Esophagus muscularis mucosa (tissue), 4 donors: ENCODE data around the gene GADD45B. TPM values are rescaled to one million over a fixed set of nuclear protein-coding genes. Genes with fewer than 3 reads are reported as not detected.

Source experiments
- DNase-seq: peaks from one replicate; pipeline ENCODE4 v3.0.0-alpha.2; 2017; ENCODE audit errors: extremely low spot score
- H3K27ac ChIP-seq, 4 donors: fragments of 200-600 bp; sonication (generic); replicated peaks in 1 of 4; 1 replicate in 3 of 4; 2 replicates in 1 of 4; pipeline ENCODE4 v1.5.1; 2016 to 2019; ENCODE audit warnings: mild to moderate bottlenecking in 1 of 4
- H3K27me3 ChIP-seq, 4 donors: fragments of 200-600 bp; sonication (generic); one replicate each; pipeline versions ENCODE4 v1.5.1 to v1.6.0; 2016 to 2019
- H3K36me3 ChIP-seq, 4 donors: fragments of 200-600 bp; sonication (generic); one replicate each; pipeline ENCODE4 v1.5.1; 2016 to 2019
- H3K4me1 ChIP-seq, 4 donors: fragments of 200-600 bp; sonication (generic); one replicate each; pipeline ENCODE4 v1.5.1; 2016 to 2019
- H3K4me3 ChIP-seq, 4 donors: fragments of 200-600 bp; sonication (generic); 1 replicate in 2 of 4; 2 replicates in 2 of 4; pipeline ENCODE4 v1.5.1; 2016 to 2019; ENCODE audit warnings: mild to moderate bottlenecking in 4 of 4, moderate library complexity in 1 of 4
- H3K9me3 ChIP-seq, 4 donors: fragments of 200-600 bp; sonication (generic); 1 replicate in 3 of 4; 2 replicates in 1 of 4; pipeline ENCODE4 v1.5.1; 2016 to 2019
- EP300 ChIP-seq: sonication (generic); formaldehyde crosslinking; IDR thresholded peaks from one replicate; pipeline ENCODE4 v1.6.1; 2017; ENCODE audit warnings: antibody characterized with exemption
- POLR2A ChIP-seq: fragments of 450-650 bp; IDR thresholded peaks from one replicate; pipeline ENCODE4 v1.6.1; 2017; ENCODE audit warnings: antibody characterized with exemption, moderate library complexity, mild to moderate bottlenecking, low read depth
- POLR2AphosphoS5 ChIP-seq, 2 donors: sonication (generic); formaldehyde crosslinking; IDR thresholded peaks; one replicate each; pipeline ENCODE4 v1.6.1; 2017; ENCODE audit warnings: antibody characterized with exemption in 2 of 2
- WGBS: methylation state at CpG from one replicate; pipeline ENCODE4 v1.1.5; 2018; 5-methylcytosine and 5-hydroxymethylcytosine counted together
- intact Hi-C: fragments of 100-400 bp; cut with DNase I; formaldehyde crosslinking; loops from one replicate; pipeline ENCODE4 v1.15.1; 2023
- total RNA-seq, 4 donors: library from RNA; depleted of rRNA; stranded (reverse); fragments of >200 nt; gene quantifications; one replicate each; pipeline versions ENCODE4 v1.1.0 to v1.2.1, GENCODE V29; 2016
- TF ChIP-seq, protein P1 (sequence below), 3 experiments: fragments of 200-600 bp in 2 of 3; fragments of 450-650 bp in 1 of 3; sonication (generic) in 2 of 3; IDR thresholded peaks; one replicate each; pipeline ENCODE4 v1.5.1; 2017 to 2019; ENCODE audit warnings: antibody characterized with exemption in 3 of 3, mild to moderate bottlenecking in 2 of 3, moderate library complexity in 1 of 3

GADD45B gene
- total RNA-seq, 4 donors from 2014 or later = 56.5 to 793 (median 90.5) TPM

GRCh38 chr19:2436384-2436783 lies 39.5 kb upstream of the GADD45B start:
- no peaks in the 10 kb centered on the region for H3K27me3 ChIP-seq
- intact Hi-C loops = no loop called here
- WGBS = 95% methylated on average over 39 of the region's 39 CpGs
- H3K4me1 ChIP-seq = no peaks in the 10 kb centered on the region
- peaks cover 12 to 65% (median 58%) of the 10 kb centered on the region in 4 donors for H3K36me3 ChIP-seq
- DNase-seq = no peak
- TF ChIP-seq EP300 = no peak
- no peak for TF ChIP-seq POLR2AphosphoS5 (IDR thresholded peaks at IDR 0.05)
- TF ChIP-seq, protein P1, sequence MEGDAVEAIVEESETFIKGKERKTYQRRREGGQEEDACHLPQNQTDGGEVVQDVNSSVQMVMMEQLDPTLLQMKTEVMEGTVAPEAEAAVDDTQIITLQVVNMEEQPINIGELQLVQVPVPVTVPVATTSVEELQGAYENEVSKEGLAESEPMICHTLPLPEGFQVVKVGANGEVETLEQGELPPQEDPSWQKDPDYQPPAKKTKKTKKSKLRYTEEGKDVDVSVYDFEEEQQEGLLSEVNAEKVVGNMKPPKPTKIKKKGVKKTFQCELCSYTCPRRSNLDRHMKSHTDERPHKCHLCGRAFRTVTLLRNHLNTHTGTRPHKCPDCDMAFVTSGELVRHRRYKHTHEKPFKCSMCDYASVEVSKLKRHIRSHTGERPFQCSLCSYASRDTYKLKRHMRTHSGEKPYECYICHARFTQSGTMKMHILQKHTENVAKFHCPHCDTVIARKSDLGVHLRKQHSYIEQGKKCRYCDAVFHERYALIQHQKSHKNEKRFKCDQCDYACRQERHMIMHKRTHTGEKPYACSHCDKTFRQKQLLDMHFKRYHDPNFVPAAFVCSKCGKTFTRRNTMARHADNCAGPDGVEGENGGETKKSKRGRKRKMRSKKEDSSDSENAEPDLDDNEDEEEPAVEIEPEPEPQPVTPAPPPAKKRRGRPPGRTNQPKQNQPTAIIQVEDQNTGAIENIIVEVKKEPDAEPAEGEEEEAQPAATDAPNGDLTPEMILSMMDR (IDR thresholded peaks at IDR 0.05) = no peak
- no peak for TF ChIP-seq POLR2A
- no peak overlapping the region for H3K27ac ChIP-seq
- H3K9me3 ChIP-seq = no peaks in the 10 kb centered on the region
- H3K4me3 ChIP-seq = no peak overlapping the region

GRCh38 chr19:2436926-2437325 lies 39.0 kb upstream of the GADD45B start:
- intact Hi-C loops = no loop called here
- WGBS = 100% methylated on average over 10 of the region's 15 CpGs
- Histone ChIP-seq H3K27ac (no peak overlapping the region), H3K9me3 (no peaks in the 10 kb centered on the region), H3K27me3 (no peaks in the 10 kb centered on the region), H3K36me3 (peaks cover 12 to 64% (median 58%) of the 10 kb centered on the region in 4 donors), H3K4me3 (no peak overlapping the region), H3K4me1 (no peaks in the 10 kb centered on the region)
- no peak for TF ChIP-seq EP300
- TF ChIP-seq, protein P1 (IDR thresholded peaks at IDR 0.05) = no peak
- TF ChIP-seq POLR2AphosphoS5 (IDR thresholded peaks at IDR 0.05) = no peak
- no peak for TF ChIP-seq POLR2A
- DNase-seq = no peak

DNA sequence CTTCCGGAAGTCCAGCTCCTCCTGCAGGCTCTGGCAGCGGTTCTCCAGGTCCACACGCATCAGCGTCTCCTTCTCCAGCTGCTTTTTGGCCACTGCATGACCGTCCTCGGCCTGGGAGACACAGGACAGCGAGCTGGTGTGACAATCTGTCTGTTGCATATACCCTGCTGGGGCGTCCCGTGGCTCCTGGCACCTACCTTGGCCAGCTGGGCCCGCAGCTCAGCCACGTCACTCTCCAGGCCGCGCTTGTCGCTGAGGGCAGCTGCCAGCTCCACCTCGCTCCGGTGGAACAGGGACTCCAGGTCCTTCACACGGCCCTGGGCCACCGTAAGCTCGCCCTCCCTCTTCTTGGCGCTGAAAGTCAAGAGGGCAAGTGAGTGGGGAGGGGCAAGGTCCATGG lies 37.7 kb upstream of the GADD45B start:
- Histone ChIP-seq H3K27ac (no peak overlapping the region), H3K9me3 (no peaks in the 10 kb centered on the region), H3K4me1 (no peaks in the 10 kb centered on the region), H3K27me3 (no peaks in the 10 kb centered on the region), H3K36me3 (peaks cover 12 to 68% (median 61%) of the 10 kb centered on the region in 4 donors), H3K4me3 (no peak overlapping the region)
- DNase-seq = no peak
- TF ChIP-seq POLR2AphosphoS5 (IDR thresholded peaks at IDR 0.05) = no peak
- TF ChIP-seq POLR2A = no peak
- no peak for TF ChIP-seq EP300
- intact Hi-C loops = no loop called here
- 94% methylated on average over 6 of the region's 20 CpGs for WGBS

GRCh38 chr19:2440515-2440914 lies 35.4 kb upstream of the GADD45B start:
- Histone ChIP-seq H3K36me3 (peaks cover 0 to 64% (median 55%) of the 10 kb centered on the region in 4 donors), H3K9me3 (no peaks in the 10 kb centered on the region), H3K4me1 (no peaks in the 10 kb centered on the region), H3K27ac (no peak overlapping the region), H3K27me3 (no peaks in the 10 kb centered on the region), H3K4me3 (no peak overlapping the region)
- WGBS = 95% methylated on average over 1 of the region's 1 CpG
- intact Hi-C loops = no loop called here
- DNase-seq = no peak
- TF ChIP-seq EP300 (no peak), POLR2AphosphoS5 (IDR thresholded peaks at IDR 0.05) (no peak), POLR2A (no peak)
- TF ChIP-seq, protein P1 (IDR thresholded peaks at IDR 0.05) = no peak

DNA sequence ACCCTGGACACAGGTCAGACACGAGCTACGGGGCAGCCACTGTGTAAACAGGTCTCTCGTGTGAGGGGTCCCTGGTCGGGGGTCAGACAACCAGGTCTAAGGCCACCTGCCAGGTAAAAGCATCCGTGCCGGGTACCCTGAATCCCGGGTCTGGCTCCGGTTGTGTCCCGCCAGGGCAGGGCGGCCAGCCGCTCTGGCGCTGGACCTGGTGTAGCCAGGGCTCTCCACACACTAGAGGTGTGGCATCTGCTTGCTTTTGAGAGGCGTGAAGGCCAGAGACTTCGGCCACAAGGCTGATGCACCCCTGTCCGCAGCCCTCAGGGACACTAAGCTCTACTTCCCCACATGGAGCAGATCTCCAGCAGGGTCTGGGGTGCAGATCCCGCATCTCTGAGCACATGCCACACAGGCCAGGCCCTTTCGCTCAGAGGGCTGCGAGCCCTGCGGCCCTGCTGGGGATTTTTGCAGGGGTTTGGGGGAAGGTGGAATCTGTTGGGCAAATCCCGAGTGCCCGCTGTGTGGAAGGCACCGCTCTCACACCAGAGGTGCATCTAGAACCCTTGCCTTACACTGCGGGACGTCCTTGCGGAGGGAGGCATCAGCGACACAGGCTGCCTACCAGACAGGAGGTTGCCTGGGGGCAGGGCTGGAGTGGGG lies 34.7 kb upstream of the GADD45B start:
- no peak for TF ChIP-seq POLR2A
- no peak for DNase-seq
- WGBS = 96% methylated on average over 19 of the region's 26 CpGs
- Histone ChIP-seq H3K4me1 (no peaks in the 10 kb centered on the region), H3K27ac (no peak overlapping the region), H3K9me3 (no peaks in the 10 kb centered on the region), H3K27me3 (no peaks in the 10 kb centered on the region), H3K4me3 (no peak overlapping the region), H3K36me3 (peaks cover 0 to 62% (median 54%) of the 10 kb centered on the region in 4 donors)
- intact Hi-C loops = no loop called here
